HUDEP-2 (cell line): Measurements from ENCODE around the gene ETV3.
"Not testable (repeated sequence)": the region's sequence is repeated elsewhere in the genome, so short reads cannot be mapped to it uniquely, and the experiment has no call there.

ENCODE experiments used
- DNase-seq, 76 experiments: peaks; one replicate each; lab custom pipeline; 2025; ENCODE audit not compliant: unreplicated experiment in 76 of 76; lab: John Stamatoyannopoulos, UW

ETV3 gene

GRCh38 chr1:157138220-157139051, at the start of gene ETV3:
TSS of gene ETV3 (minus strand) at chr1:157138395. CDS start at chr1:157136352, 2,043 bp downstream.
- DNase-seq: peak in 72 of 76 experiments; percentile 26 to 88 (median 76)

GRCh38 chr1:157186281-157186992, 48.2 kb upstream of the ETV3 start:
- no peak for DNase-seq

GRCh38 chr1:157183870-157184269, 45.7 kb upstream of the ETV3 start:
- DNase-seq: no peak

- not testable (repeated sequence) for DNase-seq
These were observed 44.2 kb upstream of the ETV3 start for GRCh38 chr1:157182371-157182770.

DNA sequence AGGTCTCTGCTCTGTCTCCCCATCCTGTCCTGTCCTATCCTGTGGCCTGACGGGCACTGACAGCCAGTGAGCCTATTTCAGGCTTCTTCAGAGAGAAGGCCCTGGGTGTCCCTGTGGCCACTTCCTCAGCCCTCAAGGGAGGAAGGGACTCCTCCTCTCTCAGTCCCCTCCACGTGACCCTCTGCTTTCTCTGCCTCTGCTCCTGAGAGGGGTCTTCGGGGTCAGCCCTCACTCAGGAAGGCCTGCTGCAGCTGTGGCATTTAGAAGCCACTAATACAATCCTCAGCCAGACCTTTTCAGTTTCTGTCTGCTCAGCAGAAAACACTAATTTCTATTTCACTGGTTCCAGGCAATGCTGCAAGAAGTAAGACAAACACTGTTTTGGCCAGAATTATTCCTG, 43.6 kb upstream of the ETV3 start:
- DNase-seq: no peak

DNA sequence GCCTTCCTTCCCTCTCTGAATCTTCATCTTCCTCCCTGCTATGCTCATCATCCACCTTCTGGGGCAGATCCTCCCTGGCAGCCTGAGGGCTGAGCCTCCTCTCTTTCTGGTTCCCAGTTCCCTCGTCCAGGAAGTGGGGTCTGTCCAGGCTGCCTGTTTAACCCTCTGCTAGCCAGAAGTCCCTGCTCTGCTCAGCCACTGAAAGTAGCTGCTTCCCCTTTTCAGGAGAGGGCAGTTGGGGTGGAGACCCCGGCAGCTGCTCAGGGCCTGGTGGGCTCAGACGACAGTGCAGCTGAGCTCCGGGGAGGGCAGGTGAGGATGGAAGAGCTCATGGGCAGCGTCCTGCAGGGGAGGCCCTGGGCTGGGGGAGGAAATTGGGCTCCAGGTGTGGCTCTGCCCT, 43.1 kb upstream of the ETV3 start:
- DNase-seq: no peak

DNA sequence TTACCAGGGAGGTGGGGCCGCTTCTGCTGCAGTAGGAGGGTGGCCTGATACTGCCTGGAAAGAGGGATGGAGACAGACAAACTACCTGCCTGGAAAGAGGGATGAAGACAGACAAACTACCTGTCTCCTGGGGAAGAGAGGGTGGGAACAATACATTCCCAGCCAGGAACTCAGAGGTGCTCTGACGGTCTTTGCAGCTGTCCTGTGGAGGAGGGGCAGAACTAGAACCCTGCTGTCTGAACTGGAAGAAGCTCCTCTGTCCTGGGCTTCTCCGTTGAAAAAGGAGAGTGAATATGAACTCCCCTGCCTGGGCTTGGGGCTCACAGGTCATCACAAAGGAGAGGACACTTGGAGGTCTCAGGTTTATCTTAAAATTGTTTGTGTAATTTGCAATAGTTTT, 40.3 kb upstream of the ETV3 start:
- no peak for DNase-seq

- DNase-seq: no peak
These were observed 39.7 kb upstream of the ETV3 start for GRCh38 chr1:157177733-157178394.

DNA sequence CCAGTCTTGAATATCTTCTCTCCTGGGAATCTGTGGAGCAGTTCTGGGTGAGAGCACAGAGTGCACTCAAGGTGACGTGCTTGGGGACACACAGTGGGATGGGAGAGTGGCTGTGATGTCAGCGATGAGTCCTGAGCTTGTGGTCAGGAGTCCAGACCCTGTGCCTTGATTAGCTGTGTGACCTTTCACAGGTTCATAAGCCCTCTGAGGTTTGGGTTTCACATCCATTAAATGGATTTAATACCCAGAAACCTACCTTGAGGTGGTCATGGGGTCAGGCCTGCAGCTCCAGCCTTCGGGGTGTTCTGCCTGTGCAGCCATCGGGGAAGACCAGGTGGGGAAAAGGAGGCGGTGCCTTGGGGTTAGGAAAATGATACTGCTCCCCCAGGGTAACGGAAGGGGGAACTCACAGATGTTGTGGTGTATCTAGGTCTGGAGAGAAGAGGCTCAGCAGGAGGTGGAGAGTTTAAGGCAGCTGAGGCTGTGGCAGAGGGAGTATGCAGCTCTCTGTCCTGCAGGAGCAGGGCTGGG, 38.5 kb upstream of the ETV3 start:
- DNase-seq: no peak

DNA sequence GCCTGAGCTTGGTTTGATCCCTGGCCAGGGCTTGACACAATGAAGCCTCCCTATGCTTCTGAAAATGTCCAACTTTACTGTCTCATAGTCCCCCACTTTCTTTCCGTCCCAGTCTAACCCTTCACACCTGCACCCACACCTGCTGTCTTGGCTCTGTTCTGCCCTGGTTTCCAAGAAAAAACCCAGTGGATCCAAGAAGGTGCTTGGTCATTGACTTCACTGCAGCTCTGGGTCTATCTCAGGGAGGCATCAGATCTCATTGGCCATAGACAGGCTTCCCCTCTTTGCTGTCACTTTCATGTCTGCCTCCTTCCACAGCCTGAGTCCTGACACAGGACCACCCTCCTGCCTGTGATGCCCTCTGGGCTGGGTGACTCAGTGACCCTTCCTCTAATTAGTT, 37.8 kb upstream of the ETV3 start:
- DNase-seq: no peak

DNA sequence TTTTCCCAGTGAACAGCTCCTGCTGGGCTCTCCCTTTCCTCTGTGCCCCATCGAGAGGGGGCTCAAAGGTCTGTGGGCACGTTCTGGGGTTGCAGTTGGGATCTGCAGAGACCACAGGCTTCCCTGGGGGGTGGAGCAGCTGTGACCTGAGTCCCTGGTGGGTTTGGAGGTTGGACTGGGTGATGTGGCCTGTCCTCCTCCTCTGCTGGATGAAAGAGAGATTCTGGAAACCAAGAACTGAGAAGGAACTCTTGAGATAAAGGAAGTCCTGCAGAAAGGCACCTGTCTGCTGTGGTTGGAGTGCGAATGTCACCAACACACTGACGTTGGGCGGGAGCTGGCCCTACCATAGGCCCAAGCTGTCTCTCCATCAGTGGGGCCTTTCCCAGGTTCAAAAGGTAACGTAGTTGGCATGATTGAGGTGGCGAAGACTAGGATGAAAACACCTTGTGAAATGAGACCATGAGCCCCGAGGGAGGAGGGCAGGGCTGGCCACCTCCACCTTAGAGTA, 35.8 kb upstream of the ETV3 start:
- DNase-seq: no peak

GRCh38 chr1:157173241-157173640, 35.0 kb upstream of the ETV3 start:
- DNase-seq: not testable (repeated sequence)

DNA sequence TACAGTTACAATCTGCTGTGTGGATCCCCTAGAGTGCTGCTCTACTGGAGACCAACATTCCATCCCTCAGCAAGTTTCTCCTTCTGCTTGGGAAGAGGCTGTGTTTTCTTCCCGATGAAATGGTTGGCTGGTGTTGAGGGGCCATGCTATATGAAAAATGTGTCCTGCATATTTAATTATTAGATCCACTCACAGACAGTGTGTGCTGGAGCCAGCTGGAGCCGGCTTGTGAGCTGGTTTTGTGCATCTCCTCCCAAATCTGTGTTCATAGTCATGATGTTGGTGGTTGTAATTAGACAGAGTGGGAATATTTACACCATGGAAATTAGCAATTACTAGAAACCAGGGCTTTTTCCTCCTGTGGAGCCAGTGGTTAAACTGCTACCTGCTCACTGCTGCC, 34.4 kb upstream of the ETV3 start:
- DNase-seq: not testable (repeated sequence)

- not testable (repeated sequence) for DNase-seq
These were observed 33.8 kb upstream of the ETV3 start for GRCh38 chr1:157171903-157172503.

DNA sequence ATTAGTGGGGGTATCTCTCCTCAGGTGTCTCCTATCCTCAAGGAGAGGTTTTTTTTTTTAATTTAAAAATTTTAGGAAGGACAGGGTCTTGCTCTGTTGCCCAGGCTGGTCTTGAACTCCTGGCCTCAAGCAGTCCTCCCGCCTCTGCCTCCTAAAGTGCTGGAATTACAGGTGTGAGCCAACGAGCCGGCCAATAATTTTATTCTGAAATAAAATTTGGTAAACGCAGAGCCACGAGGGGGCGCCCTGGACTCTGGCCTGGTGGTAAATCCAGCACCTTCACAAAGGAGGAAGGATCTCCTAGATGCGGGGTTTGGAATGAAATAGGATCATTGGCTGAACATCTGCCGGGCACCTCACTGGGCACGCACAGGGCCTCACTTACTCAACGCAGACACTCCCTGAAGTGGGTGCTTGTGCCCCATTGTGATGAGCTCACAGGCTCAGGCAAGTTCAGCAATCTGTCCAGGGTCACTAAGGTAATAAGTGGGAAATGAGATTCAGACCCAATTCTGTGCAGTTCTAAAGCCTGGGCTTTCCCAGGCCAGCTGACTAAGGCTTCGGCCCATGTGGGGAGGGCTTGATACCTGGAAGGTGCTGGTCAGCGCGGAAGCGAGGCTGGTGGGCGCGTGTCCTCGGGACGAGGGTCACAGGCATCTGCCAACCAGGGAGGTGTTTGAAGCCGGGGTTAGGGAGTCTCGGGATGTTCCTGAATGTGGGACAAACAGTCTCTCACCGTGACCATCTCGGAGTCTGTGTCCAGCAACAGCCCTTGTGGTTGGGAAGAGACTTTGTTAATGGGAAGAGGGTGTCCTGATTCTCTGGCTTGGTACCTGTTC, 32.7 kb upstream of the ETV3 start:
- peak in 35 of 76 experiments; percentile 2 to 46 (median 21) for DNase-seq

- no peak for DNase-seq
These were observed 29.8 kb upstream of the ETV3 start for GRCh38 chr1:157168015-157168414.

DNA sequence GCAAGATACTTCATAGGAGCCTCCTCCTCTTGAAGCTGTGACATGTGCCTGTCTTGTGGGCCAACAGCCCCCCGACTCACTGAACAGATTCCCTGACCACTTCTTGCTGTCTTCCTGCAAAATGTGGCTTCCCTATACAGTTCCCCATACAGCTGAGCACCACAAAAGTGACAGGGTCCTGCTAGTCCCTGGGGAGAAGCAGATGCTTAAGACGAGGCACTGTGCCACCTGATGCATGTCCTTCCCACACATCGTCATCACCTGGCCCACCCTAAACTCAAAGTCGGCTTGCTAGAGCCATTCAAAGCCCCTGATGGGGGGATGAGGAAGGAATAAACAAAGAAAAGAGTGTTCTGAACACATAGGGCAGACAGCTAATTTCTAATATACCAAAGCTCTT, 29.2 kb upstream of the ETV3 start:
- no peak for DNase-seq

DNA sequence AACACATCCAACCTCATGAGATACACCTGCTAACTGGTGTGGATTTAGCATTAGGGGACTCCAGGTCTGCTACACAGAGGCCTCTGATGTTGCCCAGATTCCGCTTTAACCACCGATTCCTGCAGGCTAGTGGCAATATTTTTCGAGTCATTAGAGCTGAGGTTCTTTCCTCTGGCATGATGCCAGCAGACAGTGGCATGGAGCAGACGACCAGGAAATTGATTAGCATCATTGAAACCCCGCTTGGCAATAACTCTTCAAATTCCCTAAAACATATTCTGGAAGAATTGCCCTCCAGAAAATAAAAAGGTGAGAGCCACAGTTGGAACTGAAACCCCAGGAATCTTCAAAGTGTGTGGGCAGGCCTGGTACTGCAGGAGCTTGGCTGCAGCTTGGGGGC, 28.4 kb upstream of the ETV3 start:
- DNase-seq: no peak

DNA sequence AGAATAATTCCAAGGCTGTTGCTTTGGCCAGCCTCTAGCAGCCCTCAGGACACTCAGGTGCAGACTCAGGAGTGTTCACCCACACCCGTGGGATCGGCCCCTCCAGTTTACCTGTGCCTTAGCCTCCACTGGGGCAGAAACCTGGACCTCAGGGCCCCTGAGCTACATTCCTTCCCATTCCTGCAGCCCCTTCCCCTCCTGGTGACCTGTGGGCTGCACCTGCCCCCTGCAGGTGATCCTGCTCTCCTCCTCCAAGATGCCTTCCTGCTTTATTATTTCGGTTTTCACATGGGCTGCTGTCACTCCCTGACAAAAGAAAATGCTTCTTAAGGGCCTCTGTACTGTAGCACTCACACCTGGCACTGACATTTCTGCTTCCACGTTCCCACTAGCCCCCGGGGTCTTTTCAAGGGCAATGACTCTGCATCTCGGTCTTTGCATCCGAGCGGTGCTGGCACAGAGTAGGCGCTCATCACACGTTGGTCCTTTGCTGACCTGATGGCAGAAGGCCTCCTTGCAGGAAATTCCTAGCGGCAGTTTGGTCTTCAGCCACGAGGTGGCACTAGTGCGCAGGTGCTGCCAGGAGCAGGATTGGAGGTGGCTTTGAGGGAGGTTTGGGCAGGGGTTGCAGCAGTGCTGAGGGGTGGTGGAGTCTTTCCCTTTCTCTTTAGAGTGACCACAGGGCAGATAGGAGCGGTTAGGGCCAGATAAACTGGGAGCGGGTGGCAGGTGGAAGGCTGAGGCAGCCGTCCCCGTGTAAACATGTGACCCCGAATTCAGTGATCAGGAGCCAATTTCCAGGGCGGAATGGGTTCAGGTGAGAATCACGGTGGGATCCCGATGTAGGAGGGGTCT, 25.3 kb upstream of the ETV3 start:
- peak in 57 of 76 experiments; percentile 8 to 75 (median 46) for DNase-seq
